Muscle layer of duodenum (tissue), 2 donors: ENCODE results near the gene NUP155.
"Not testable (repeated sequence)": the region's sequence is repeated elsewhere in the genome, so short reads cannot be mapped to it uniquely, and the experiment has no call there.

Experiments
- H3K27ac ChIP-seq: one replicate; pipeline ENCODE4 v1.7.0; 2013; ENCODE audit warnings: mild to moderate bottlenecking, low read length
- H3K27me3 ChIP-seq: one replicate; pipeline ENCODE4 v1.7.0; 2013; ENCODE audit warnings: low read depth, mild to moderate bottlenecking, control low read depth, low read length
- H3K36me3 ChIP-seq, 2 donors: one replicate each; pipeline ENCODE4 v1.7.0; 2013; ENCODE audit warnings: low read length in 2 of 2, control low read depth in 1 of 2, mild to moderate bottlenecking in 1 of 2; ENCODE audit not compliant: insufficient read depth in 2 of 2, control insufficient read depth in 1 of 2
- H3K4me1 ChIP-seq, 2 donors: one replicate each; pipeline ENCODE4 v1.7.0; 2013; ENCODE audit warnings: low read length in 2 of 2, mild to moderate bottlenecking in 2 of 2, control low read depth in 1 of 2, moderate library complexity in 1 of 2; ENCODE audit not compliant: insufficient read depth in 2 of 2, control insufficient read depth in 1 of 2
- H3K4me3 ChIP-seq, 2 donors: one replicate each; pipeline ENCODE4 v1.7.0; 2013; ENCODE audit warnings: low read length in 2 of 2, low read depth in 1 of 2, mild to moderate bottlenecking in 1 of 2
- H3K9me3 ChIP-seq, 2 donors: one replicate each; pipeline ENCODE4 v1.7.0; 2013; ENCODE audit warnings: low read length in 2 of 2, control low read depth in 1 of 2, mild to moderate bottlenecking in 1 of 2; ENCODE audit not compliant: control insufficient read depth in 1 of 2
- donor health status: healthy.

NUP155 gene

GRCh38 chr5:37355161-37355560 is 15.7 kb downstream of the NUP155 start:
- Histone ChIP-seq H3K9me3 (no peaks in the 10 kb centered on the region), H3K27me3 (no peaks in the 10 kb centered on the region), H3K36me3 (peaks cover 12 to 42% of the 10 kb centered on the region in 2 donors), H3K4me1 (no peaks in the 10 kb centered on the region), H3K4me3 (no peak overlapping the region), H3K27ac (no peak overlapping the region)

- H3K9me3 ChIP-seq, H3K27me3 ChIP-seq, H3K27ac ChIP-seq, H3K4me1 ChIP-seq, H3K4me3 ChIP-seq: not testable (repeated sequence)
- H3K36me3 ChIP-seq, result peaks cover 13 to 71% of the 10 kb centered on the region in 2 donors
Observed at GRCh38 chr5:37342741-37343140, 28.2 kb downstream of the NUP155 start.

GRCh38 chr5:37334754-37335153 is 36.2 kb downstream of the NUP155 start:
- not testable (repeated sequence) for H3K4me1 ChIP-seq, H3K9me3 ChIP-seq, H3K27me3 ChIP-seq, H3K27ac ChIP-seq, H3K4me3 ChIP-seq
- H3K36me3 ChIP-seq, result peaks cover 25 to 50% of the 10 kb centered on the region in 2 donors

DNA sequence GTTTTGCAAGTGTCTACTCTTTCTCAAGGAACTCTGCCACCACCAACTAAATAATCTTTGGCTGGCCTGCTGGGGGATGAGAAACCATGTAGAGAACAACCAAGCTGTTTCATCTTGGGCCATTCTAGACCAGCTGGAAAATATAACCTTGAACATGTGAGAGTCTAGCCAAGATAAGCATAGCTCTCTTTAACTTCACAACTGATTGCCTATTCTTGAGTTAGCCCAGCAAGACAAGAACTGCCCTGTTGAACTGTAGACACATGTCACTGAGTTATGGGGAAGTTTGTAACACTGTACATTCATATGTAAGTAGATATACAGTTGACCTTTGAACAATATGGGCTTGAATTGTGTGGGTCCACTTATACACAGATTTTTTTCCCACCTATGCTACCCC is 44.4 kb downstream of the NUP155 start:
- peaks cover 43 to 87% of the 10 kb centered on the region in 2 donors for H3K36me3 ChIP-seq
- no peak overlapping the region for H3K27ac ChIP-seq
- no peaks in the 10 kb centered on the region for H3K9me3 ChIP-seq
- no peak overlapping the region for H3K4me3 ChIP-seq
- H3K4me1 ChIP-seq, result no peaks in the 10 kb centered on the region
- no peaks in the 10 kb centered on the region for H3K27me3 ChIP-seq

DNA sequence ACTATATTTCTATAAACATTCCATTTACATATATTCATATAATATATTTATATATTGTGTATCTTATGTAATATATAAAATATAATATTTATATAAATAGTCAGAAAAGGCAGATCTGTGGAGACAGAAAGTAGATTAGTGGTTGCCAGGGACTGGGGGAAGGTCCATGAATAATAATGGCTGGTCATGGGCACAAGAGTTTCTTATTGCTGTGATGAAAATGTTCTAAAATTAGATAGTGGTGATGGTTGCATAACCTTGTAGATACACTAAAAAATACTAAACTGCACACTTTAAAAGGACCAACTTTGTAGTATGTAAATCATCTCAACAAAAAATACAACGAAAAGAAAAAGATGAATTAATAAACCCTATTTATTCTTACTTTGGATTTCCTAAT is 47.3 kb downstream of the NUP155 start:
- H3K9me3 ChIP-seq, result no peaks in the 10 kb centered on the region
- no peaks in the 10 kb centered on the region for H3K27me3 ChIP-seq
- peaks cover 25 to 89% of the 10 kb centered on the region in 2 donors for H3K36me3 ChIP-seq
- H3K4me1 ChIP-seq, result no peaks in the 10 kb centered on the region
- H3K4me3 ChIP-seq, result no peak overlapping the region
- no peak overlapping the region for H3K27ac ChIP-seq

DNA sequence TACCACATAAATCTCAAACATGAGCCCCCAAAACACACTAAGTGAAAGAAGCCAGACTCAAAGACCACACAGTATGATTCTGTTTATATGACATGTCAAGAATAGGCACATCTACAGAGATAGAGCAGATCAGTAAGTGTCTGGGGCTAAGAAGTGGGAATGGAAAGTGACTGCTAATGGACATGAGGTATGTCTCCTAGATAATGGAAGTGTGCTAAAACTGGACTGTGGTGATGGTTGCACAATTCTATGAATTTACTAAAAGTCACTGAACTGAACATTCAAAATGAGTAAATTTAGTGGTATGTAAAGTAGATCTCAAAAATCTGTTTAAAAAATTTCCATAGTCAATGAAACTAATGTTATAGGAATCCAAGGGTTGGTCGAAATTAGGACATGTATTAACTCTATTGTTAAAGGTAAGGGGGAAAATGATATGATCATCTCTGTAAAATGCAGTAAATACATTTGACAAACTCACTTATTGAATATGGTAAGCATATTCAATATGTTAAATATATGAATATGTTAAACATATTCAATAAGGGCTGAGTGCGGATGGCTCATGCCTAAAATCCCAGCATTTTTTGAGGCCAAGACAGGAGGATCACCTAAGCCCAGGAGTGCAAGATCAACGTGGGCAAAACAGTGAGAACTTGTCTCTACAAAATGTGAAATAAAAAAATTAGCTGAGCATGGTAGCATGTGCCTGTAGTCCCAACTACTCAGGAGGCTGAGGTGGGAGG is 51.7 kb downstream of the NUP155 start:
- Histone ChIP-seq H3K27ac (no peak overlapping the region), H3K4me1 (no peaks in the 10 kb centered on the region), H3K4me3 (no peak overlapping the region), H3K36me3 (peaks cover 17 to 76% of the 10 kb centered on the region in 2 donors), H3K9me3 (no peaks in the 10 kb centered on the region), H3K27me3 (no peaks in the 10 kb centered on the region)

DNA sequence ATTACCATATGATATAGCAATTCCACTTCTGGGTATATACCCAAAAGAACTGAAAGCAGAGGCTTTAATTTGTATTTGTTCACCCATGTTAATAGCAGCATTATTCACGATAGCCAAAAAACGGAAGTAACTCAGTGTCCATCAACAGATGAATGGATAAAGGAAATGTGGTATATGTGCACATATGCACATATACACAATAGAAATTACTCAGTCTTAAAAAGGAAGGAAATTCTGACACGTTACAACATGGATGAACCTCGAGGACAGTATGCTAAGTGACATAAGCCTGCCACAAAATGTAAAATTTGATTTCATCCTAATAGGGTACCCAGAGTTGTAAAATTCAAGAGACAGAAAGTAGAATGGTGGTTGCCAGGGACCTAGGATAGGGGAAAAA is 54.9 kb downstream of the NUP155 start:
- no peaks in the 10 kb centered on the region for H3K4me1 ChIP-seq
- H3K27ac ChIP-seq, result no peak overlapping the region
- no peak overlapping the region for H3K4me3 ChIP-seq
- no peaks in the 10 kb centered on the region for H3K27me3 ChIP-seq
- peaks cover 27 to 69% of the 10 kb centered on the region in 2 donors for H3K36me3 ChIP-seq
- H3K9me3 ChIP-seq, result no peaks in the 10 kb centered on the region

- H3K9me3 ChIP-seq, result no peaks in the 10 kb centered on the region
- peaks cover 32 to 75% of the 10 kb centered on the region in 2 donors for H3K36me3 ChIP-seq
- H3K27me3 ChIP-seq, result no peaks in the 10 kb centered on the region
Observed at GRCh38 chr5:37310360-37310759, 60.5 kb downstream of the NUP155 start.

GRCh38 chr5:37308793-37309192 is 62.1 kb downstream of the NUP155 start:
- peaks cover 35 to 72% of the 10 kb centered on the region in 2 donors for H3K36me3 ChIP-seq
- no peak overlapping the region for H3K27ac ChIP-seq
- H3K4me1 ChIP-seq, result no peaks in the 10 kb centered on the region
- no peaks in the 10 kb centered on the region for H3K9me3 ChIP-seq
- H3K4me3 ChIP-seq, result no peak overlapping the region
- H3K27me3 ChIP-seq, result no peaks in the 10 kb centered on the region

More at GRCh38 chr5:37310360-37310759, 60.5 kb downstream of the NUP155 start:
- Histone ChIP-seq H3K4me3 (no peak overlapping the region), H3K4me1 (no peaks in the 10 kb centered on the region), H3K27ac (no peak overlapping the region)

DNA sequence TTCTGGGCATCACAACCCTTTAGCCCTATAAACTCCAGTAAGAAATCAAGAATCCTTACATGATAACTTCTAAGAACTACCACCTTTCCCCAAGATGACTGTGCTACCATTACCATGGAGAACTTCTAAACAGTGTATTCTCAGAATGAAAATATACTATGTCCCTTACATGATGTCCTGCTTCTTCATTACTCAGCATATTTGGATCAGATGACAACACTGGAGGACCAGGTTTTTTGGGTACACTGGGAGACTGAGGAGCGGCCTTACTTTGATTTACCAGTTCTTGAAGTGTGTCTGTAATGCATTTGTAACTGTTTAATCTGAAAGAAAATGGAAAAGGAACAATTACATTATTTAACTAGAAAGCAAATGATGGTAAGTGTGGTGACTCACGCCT is 66.0 kb downstream of the NUP155 start:
- Histone ChIP-seq H3K36me3 (peaks cover 39 to 78% of the 10 kb centered on the region in 2 donors), H3K27ac (no peak overlapping the region), H3K9me3 (no peaks in the 10 kb centered on the region), H3K4me1 (no peaks in the 10 kb centered on the region), H3K27me3 (no peaks in the 10 kb centered on the region), H3K4me3 (no peak overlapping the region)

GRCh38 chr5:37296313-37296712 is 74.6 kb downstream of the NUP155 start:
- not testable (repeated sequence) for H3K4me3 ChIP-seq, H3K9me3 ChIP-seq, H3K4me1 ChIP-seq, H3K27me3 ChIP-seq, H3K27ac ChIP-seq
- peaks cover 29 to 53% of the 10 kb centered on the region in 2 donors for H3K36me3 ChIP-seq
